Stimulated activated CD4-positive, alpha-beta T cell treated with anti-CD3 and anti-CD28 coated beads, Interleukin-1b, Interleukin-23, amount 100 ng/mL, for 1 hour (primary cell): ENCODE results near the gene SDF2.
"Not testable (repeated sequence)": the region's sequence is repeated elsewhere in the genome, so short reads cannot be mapped to it uniquely, and the experiment has no call there.

Source experiments
- DNase-seq, 2 donors: peaks; one replicate each; pipeline ENCODE4 v3.0.0-alpha.2; 2020; ENCODE audit warnings: low read depth in 2 of 2

The SDF2 gene

GRCh38 chr17:28634206-28634865 lies 27.4 kb downstream of the SDF2 start:
- DNase-seq = no peak

- DNase-seq = no peak
These were observed 34.9 kb downstream of the SDF2 start for GRCh38 chr17:28626818-28627217.

DNA sequence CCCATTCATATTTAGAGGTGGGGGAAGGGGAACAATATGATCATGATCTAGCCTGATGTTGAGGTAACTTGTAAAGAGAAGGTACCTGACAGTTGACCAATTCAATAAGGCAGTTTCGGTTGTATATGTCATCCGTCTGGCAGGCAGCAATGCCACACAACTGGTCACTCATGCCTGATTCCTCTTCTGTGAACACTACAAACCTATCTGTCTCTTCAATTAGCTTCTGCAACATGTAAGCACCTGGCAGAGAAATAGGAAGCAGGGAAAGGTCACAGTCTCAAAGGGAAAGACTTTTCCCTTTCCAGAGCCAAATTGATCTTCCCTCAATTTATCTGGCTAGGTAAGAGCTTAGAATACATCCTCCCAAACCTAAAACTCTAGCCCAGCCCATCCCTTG lies 37.6 kb downstream of the SDF2 start:
- DNase-seq = no peak

DNA sequence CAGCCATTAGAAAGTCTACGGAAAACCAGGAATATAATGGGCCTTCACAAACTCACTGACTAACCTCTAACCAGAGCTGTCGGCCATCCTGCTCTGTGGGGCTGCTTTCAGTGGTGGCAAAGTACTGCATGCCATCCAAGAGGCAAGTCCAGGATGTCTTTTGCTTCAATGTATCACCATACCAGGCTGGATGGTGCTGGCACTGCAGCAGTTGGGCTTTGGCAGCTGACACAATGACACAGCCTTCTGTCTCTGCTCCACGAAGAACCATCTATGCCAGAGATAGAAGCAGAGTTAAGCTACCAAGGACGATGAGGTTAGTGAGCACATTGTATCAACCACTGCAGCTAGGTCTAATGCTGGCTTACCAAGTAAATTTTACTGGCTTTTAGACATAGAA lies 38.0 kb downstream of the SDF2 start:
- DNase-seq = no peak

DNA sequence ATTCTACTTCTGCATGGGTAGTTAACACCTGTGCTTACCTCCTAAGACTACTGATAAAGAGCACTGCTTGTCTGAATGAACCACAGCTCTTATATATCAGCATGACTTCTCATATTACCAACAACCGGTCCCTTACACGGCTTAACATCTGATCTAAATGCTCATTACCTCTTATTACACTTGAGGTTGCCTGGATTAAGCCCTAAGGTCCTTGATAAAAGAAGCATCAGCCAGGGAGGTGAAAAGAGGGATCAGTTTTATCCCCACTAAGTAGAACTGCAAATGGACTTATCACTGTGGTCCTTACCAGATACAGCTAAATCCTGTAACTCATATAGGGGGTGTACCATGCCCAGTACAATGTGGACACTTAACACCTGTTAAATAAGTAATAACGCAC lies 39.5 kb downstream of the SDF2 start:
- no peak for DNase-seq

DNA sequence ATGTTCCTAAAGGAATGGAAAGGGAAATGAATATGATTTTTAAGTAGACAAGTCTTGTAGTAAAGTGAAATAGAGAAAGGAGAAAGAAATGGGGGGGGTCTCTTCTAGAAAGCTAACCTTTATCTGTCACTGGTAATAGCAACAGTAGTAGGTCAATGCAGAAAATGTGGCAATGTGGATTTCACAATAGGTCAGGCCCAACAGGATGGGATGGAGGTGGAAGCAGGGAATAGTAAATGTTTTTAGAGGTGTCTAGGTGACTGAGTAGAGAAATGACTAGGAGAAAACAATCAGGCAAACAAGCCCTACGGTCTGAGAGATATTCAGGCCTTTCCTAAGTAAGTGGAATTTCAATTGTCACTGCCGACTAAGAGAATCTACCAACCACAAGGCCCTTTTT lies 41.7 kb downstream of the SDF2 start:
- DNase-seq = no peak

DNA sequence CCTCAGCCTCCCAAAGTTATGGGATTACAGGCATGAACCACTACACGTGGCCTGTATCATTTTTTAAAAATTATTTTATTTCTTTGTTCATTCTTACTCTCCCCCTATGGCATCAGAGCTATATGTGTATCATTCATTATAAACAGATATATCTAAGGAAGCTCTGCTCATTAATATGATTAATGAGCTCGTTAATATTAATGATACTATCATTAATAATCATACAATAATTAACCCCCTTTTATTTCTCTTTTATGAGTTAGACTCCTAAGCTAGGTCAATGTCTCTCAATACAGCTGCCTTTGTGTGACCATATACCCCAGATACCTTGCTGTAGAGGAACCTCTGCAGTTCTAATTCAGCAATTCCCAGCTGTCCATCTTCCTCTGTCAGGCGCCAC lies 43.2 kb downstream of the SDF2 start:
- no peak for DNase-seq

GRCh38 chr17:28616281-28616680 lies 45.4 kb downstream of the SDF2 start:
- no peak for DNase-seq

DNA sequence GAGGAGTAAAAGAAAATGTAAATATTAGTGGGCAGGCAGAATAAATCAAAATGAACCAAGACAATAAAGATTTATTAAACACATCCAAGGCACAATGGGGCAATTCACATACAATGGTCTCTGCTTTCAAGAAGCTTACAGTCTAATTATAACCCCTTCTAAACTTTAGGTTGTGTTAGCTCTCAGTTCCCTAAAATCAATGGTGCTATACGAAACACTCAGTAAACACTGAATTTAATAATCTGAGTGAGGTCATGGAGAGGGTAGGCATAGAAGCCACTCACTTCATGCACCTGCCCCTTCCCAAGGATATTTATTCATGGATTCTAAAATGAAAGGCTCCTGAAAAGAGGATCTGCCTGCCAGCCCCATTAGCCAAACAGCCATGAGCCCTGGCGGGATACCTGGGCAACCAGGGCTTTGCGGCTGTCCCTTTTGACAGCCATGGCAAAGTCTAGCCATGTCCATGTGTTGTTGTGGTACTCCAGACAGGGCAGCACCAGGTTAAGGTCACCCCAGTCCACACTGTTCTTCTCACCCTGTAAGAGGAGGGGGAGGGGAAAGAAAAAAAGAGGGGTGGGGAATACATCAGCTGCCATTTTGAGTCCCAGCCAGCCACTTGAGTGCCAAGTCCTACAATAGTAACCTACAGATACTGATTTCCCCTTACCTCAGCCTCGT lies 46.3 kb downstream of the SDF2 start:
- DNase-seq = no peak

DNA sequence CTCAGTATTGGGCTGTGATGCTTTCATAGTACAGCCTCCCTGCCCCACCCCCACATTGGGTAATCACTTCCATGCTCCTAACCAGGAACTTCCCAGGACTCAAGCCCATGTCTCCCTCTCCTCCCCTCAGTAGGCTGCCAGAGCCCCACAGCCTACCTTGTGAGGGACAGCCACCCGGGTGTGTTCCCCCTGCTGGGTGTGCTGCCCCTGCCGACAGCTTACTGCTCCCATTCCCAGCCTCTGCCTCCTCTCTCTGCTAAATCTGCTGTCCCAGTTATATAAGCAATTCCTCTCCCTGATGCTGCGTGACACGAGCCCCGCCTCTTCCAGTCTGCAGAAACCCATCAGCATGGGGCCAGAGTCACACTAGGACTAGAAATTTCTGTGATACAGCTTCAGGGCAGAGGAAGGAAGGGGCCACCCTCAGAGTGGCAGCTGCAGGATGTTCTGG lies 47.8 kb downstream of the SDF2 start, which contains the start of gene RSKR:
TSS of gene RSKR (minus strand) at position 255 of the 451 bp plus-strand sequence. CDS start at position 231, 24 bp downstream.
- DNase-seq = no peak

GRCh38 chr17:28612936-28613872 lies 48.5 kb downstream of the SDF2 start:
- no peak for DNase-seq

DNA sequence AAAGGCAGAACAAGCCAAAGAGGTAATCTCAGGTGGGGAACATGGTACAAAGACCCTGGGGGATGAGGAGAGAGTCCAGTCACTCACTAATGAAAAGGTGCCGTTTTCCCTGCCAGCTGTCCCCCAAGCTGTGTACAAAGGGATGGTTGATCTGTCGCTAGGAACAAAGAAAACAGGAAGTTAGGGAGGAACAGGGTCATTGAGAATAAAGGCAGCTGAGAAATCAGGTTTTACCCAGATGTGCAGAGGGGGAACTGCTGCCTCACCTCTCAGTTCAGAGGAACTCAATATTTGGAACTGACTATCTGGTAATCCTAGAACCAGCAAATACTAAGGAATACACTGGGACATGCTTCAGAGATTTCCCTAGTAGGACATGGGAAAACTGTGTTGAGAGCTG lies 49.2 kb downstream of the SDF2 start:
- no peak for DNase-seq

GRCh38 chr17:28610376-28610775 lies 51.3 kb downstream of the SDF2 start:
- no peak for DNase-seq

- not testable (repeated sequence) for DNase-seq
These were observed 57.7 kb downstream of the SDF2 start for GRCh38 chr17:28604031-28604430.

DNA sequence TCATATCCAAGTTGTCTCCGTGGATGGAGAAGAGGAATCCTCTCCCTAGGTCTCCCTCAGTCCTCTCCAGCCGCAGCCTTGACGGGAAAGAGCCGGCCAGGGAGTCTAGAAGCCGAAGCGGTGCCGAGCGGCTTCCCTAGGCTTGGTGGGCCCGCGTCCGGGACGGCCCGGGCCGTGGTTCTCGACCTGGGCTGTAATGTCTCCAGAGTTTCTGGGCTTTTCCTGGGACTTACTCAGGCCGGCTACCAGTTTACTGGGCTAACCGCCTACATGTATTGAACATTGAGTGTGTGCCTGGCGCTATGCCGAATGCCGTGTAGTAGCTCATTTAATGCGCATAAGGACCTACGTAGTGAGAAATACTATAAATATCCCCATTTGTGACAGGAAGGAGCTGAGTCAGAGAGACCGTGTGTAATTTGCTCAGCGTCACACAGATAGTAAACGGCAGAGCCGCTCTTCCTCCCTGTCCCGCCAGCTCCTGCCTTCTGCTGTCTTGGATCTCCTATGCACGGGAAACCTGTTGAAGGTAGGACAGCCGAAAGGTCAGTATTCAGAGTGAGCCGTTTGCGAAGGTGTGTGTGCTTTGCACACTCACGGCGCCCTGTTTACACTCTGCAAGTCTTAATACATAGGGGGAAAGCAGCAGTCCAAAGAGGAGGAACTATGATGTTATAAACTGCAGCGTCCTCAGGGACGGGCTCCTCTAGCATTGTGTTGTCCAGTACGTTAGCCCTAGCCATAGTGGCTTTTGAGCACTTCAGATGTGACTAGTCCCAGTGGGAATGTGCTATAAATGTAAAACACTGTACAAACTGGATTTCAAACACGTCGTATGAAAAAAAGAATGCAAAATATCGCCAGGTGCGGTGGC lies 62.2 kb downstream of the SDF2 start:
- DNase-seq = peak; percentile 18 to 44

GRCh38 chr17:28598799-28599310 lies 62.9 kb downstream of the SDF2 start, which contains the start of gene SPAG5:
SPAG5 (minus strand) TSS chr17:28599025; CDS start chr17:28598946, 79 bp downstream.
- DNase-seq = peak; percentile 89 to 94

DNA sequence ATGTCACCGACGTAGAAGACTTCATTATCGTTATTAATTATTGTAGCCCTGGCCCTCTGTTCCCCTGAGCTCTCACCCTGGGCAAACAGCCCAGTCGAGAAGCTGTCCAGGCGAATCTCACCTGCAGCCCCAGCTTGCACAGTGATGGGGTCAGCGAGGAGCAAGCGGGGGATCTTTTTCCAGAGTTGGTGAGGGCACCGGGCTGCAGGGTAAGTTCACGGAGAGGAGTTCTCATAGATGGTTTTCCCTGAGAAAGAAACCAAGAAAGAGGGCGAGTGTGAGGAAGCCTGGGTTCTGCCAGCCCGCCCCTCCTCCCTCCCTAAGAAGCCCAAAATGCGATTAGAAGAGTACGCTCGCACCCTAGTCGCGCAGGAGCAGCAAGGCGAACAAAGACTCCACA lies 63.3 kb downstream of the SDF2 start:
- no peak for DNase-seq
